ENCODE results near the gene NR2C2AP.

Gene NR2C2AP

GRCh38 chr19:19170873-19171672, 32.1 kb downstream of the NR2C2AP start:
- Histone ChIP-seq H3K4me1 (ENCODE audit: control insufficient read depth, low read length) (peaks cover 61% of the 10 kb centered on the region), H3K9me3 (ENCODE audit: control insufficient read depth, insufficient read depth, low read length) (no peaks in the 10 kb centered on the region), H3K27me3 (ENCODE audit: control insufficient read depth, low read length) (no peaks in the 10 kb centered on the region), H3K79me2 (ENCODE audit: control insufficient read depth, low read length) (peaks cover 58% of the 10 kb centered on the region), H3F3A (ENCODE audit: control insufficient read depth, insufficient read depth) (peaks cover 17% of the 10 kb centered on the region), H3K36me3 (ENCODE audit: control insufficient read depth, low read length) (peaks cover 37% of the 10 kb centered on the region), H3K4me2 (ENCODE audit: low read length) (peak overlapping the region; percentile 91), H3K4me3 (ENCODE audit: low read length) (peak overlapping the region; percentile 96), H4K20me1 (ENCODE audit: control insufficient read depth, insufficient read depth, low read depth, low read length) (peaks cover 2% of the 10 kb centered on the region; the same call in 1 of the 2 replicates), H3K27ac (ENCODE audit: low read depth, low read length) (peak overlapping the region; percentile 97), H3K9me2 (replicated peaks; ENCODE audit: control insufficient read depth, low read length) (no peaks in the 10 kb centered on the region)
- TF ChIP-seq EZH2phosphoT487 (IDR thresholded peaks at IDR 0.05; ENCODE audit: borderline replicate concordance, low read length): no peak
- TF ChIP-seq CTCF (IDR thresholded peaks at IDR 0.05; ENCODE audit: low read depth, low read length, poor library complexity, severe bottlenecking): no peak

- TF ChIP-seq EZH2phosphoT487 (IDR thresholded peaks at IDR 0.05; ENCODE audit: borderline replicate concordance, low read length): no peak
- TF ChIP-seq CTCF (IDR thresholded peaks at IDR 0.05; ENCODE audit: low read depth, low read length, poor library complexity, severe bottlenecking): no peak
- H3K27ac ChIP-seq (ENCODE audit: low read depth, low read length): peak within 1 kb of the TSS; percentile 97
- H3F3A ChIP-seq (ENCODE audit: control insufficient read depth, insufficient read depth): peaks cover 24% of the 10 kb centered on the region
- H3K36me3 ChIP-seq (ENCODE audit: control insufficient read depth, low read length): peaks cover 45% of the 10 kb centered on the region
- peaks cover 9% of the 10 kb centered on the region; the same call in 1 of the 2 replicates for H4K20me1 ChIP-seq (ENCODE audit: control insufficient read depth, insufficient read depth, low read depth, low read length)
- H3K4me2 ChIP-seq (ENCODE audit: low read length): peak within 1 kb of the TSS; percentile 91
- H3K9me3 ChIP-seq (ENCODE audit: control insufficient read depth, insufficient read depth, low read length): no peaks in the 10 kb centered on the region
- H3K9me2 ChIP-seq (replicated peaks; ENCODE audit: control insufficient read depth, low read length): no peaks in the 10 kb centered on the region
- no peaks in the 10 kb centered on the region for H3K27me3 ChIP-seq (ENCODE audit: control insufficient read depth, low read length)
- peak within 1 kb of the TSS; percentile 96 for H3K4me3 ChIP-seq (ENCODE audit: low read length)
- H3K4me1 ChIP-seq (ENCODE audit: control insufficient read depth, low read length): peaks cover 66% of the 10 kb centered on the region
- H3K79me2 ChIP-seq (ENCODE audit: control insufficient read depth, low read length): peaks cover 66% of the 10 kb centered on the region
These were observed 33.0 kb downstream of the NR2C2AP start, which contains the start of gene MEF2B for GRCh38 chr19:19170053-19170872. Gene MEF2B, minus strand, starts transcription at chr19:19170263. Its CDS starts 19,528 bp downstream, at chr19:19150735.

DNA sequence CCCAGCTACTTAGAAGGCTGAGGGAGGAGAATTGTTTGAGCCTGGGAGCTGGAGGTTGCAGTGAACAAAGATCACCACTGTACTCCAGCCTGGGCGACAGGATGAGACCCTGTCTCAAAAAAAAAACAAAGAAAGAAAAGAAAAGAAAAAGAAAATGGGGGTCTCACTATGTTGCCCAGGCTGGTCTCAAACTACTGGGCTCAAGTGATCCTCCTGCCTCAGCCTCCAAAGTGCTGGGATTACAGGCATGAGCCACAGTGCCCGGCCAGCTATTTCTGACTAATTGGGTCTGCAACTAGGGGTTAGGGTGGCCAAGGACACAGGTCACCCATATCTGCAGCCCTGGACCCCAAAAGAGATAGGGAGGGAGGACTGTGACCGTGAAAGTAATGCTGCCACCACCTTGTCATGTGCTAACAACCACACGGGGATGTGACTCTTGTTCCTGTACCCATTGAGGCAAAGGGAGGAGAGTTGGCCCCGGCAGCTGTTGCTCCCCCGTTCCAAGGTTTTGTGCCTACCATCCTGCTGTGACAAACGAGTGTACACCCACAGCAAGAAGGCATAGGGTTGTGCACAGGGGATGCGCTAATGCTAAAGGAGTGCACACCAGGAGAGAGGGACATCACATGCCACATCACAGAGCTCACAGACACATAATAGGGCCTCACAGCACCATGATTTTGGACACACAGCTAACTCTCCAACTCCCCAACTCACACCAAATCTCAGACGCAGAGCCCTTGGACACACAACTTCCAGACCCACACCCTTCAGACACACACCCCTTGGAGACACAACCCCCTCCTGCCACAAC, 33.8 kb downstream of the NR2C2AP start:
- H3K9me2 ChIP-seq (replicated peaks; ENCODE audit: control insufficient read depth, low read length): no peaks in the 10 kb centered on the region
- TF ChIP-seq EZH2phosphoT487 (IDR thresholded peaks at IDR 0.05; ENCODE audit: borderline replicate concordance, low read length) (no peak), CTCF (IDR thresholded peaks at IDR 0.05; ENCODE audit: low read depth, low read length, poor library complexity, severe bottlenecking) (no peak)
- H3F3A ChIP-seq (ENCODE audit: control insufficient read depth, insufficient read depth): peaks cover 33% of the 10 kb centered on the region
- peaks cover 12% of the 10 kb centered on the region; the same call in 1 of the 2 replicates for H4K20me1 ChIP-seq (ENCODE audit: control insufficient read depth, insufficient read depth, low read depth, low read length)
- peak overlapping the region; percentile 96 for H3K4me3 ChIP-seq (ENCODE audit: low read length)
- H3K79me2 ChIP-seq (ENCODE audit: control insufficient read depth, low read length): peaks cover 74% of the 10 kb centered on the region
- peak overlapping the region; percentile 97 for H3K27ac ChIP-seq (ENCODE audit: low read depth, low read length)
- peaks cover 53% of the 10 kb centered on the region for H3K36me3 ChIP-seq (ENCODE audit: control insufficient read depth, low read length)
- no peaks in the 10 kb centered on the region for H3K9me3 ChIP-seq (ENCODE audit: control insufficient read depth, insufficient read depth, low read length)
- peaks cover 67% of the 10 kb centered on the region for H3K4me1 ChIP-seq (ENCODE audit: control insufficient read depth, low read length)
- H3K27me3 ChIP-seq (ENCODE audit: control insufficient read depth, low read length): no peaks in the 10 kb centered on the region
- peak overlapping the region; percentile 91 for H3K4me2 ChIP-seq (ENCODE audit: low read length)

Measured in DOHH2 (cell line).